Neural cell (in vitro differentiated cells): ENCODE results near the gene OGDH. TPM values are rescaled to one million over a fixed set of nuclear protein-coding genes. Genes with fewer than 3 reads are reported as not detected.

ENCODE experiments used
- H2AFZ ChIP-seq: fragments of 200-600, 300-800 bp; sonication (generic), shearing (Covaris generic); 2 replicates; pipeline ENCODE4 v1.6.0; 2014; ENCODE audit warnings: low read depth, mild to moderate bottlenecking, antibody characterized with exemption, low read length, moderate library complexity
- H3F3A ChIP-seq: fragments of 200-600 bp; shearing (Covaris generic); 2 replicates; pipeline ENCODE4 v1.6.1; 2016; ENCODE audit warnings: mild to moderate bottlenecking, moderate library complexity, mixed read lengths, antibody characterized with exemption, low read length; ENCODE audit not compliant: insufficient read depth, poor library complexity, severe bottlenecking
- H3K27ac ChIP-seq: fragments of 200-600, 300-800 bp; sonication (generic), shearing (Covaris generic); 2 replicates; pipeline ENCODE4 v1.5.1; 2014; ENCODE audit warnings: mild to moderate bottlenecking, low read length, moderate library complexity
- H3K27me3 ChIP-seq: fragments of 300-800, 200-600 bp; sonication (generic), shearing (Covaris generic); 2 replicates; pipeline ENCODE4 v1.6.0; 2014; ENCODE audit warnings: mild to moderate bottlenecking, low read depth, low read length, moderate library complexity; ENCODE audit not compliant: insufficient read depth
- H3K36me3 ChIP-seq: fragments of 300-800, 200-600 bp; sonication (generic), shearing (Covaris generic); 2 replicates; pipeline ENCODE4 v1.5.1; 2014; ENCODE audit warnings: mild to moderate bottlenecking, antibody characterized with exemption, low read length, moderate library complexity; ENCODE audit not compliant: insufficient read depth
- H3K4me2 ChIP-seq: fragments of 300-800, 200-600 bp; sonication (generic), shearing (Covaris generic); 2 replicates; pipeline ENCODE4 v1.6.0; 2014; ENCODE audit warnings: mild to moderate bottlenecking, low read length
- H3K4me3 ChIP-seq: fragments of 300-800, 200-600 bp; sonication (generic), shearing (Covaris generic); 2 replicates; pipeline ENCODE4 v1.5.1; 2014; ENCODE audit warnings: mild to moderate bottlenecking, low read length, moderate library complexity
- H3K79me2 ChIP-seq: fragments of 200-600 bp; shearing (Covaris generic); replicated peaks from 2 replicates; pipeline ENCODE4 v1.6.0; 2014; ENCODE audit warnings: mild to moderate bottlenecking, low read length, moderate library complexity; ENCODE audit not compliant: insufficient read depth
- H3K9ac ChIP-seq: fragments of 300-800, 200-600 bp; sonication (generic), shearing (Covaris generic); 2 replicates; pipeline ENCODE4 v1.6.1; 2016; ENCODE audit warnings: mild to moderate bottlenecking, low read length, mixed read lengths
- H3K9me2 ChIP-seq: fragments of 200-600 bp; shearing (Covaris generic); 2 replicates; pipeline ENCODE4 v1.6.1; 2016; ENCODE audit warnings: mild to moderate bottlenecking, low read length, mixed read lengths; ENCODE audit not compliant: insufficient read depth
- H3K9me3 ChIP-seq: fragments of 200-600, 300-800 bp; sonication (generic), shearing (Covaris generic); 2 replicates; pipeline ENCODE4 v1.6.1; 2016; ENCODE audit warnings: mild to moderate bottlenecking, mixed run types, low read length, moderate library complexity, mixed read lengths
- H4K20me1 ChIP-seq: fragments of 200-600 bp; shearing (Covaris generic); 2 replicates; pipeline ENCODE4 v1.6.1; 2016; ENCODE audit warnings: mild to moderate bottlenecking, mixed run types; ENCODE audit not compliant: insufficient read depth
- CTCF ChIP-seq: fragments of 450-650 bp; IDR thresholded peaks from 2 replicates; pipeline ENCODE4 v1.5.1; 2014; ENCODE audit warnings: antibody characterized with exemption, mild to moderate bottlenecking, moderate library complexity; ENCODE audit not compliant: poor library complexity, severe bottlenecking
- EP300 ChIP-seq: fragments of 450-650 bp; conservative IDR thresholded peaks from 2 replicates; pipeline ENCODE4 v1.6.1; 2014; ENCODE audit warnings: antibody characterized with exemption, mild to moderate bottlenecking, moderate library complexity; ENCODE audit not compliant: poor library complexity, severe bottlenecking
- EZH2 ChIP-seq: fragments of 200-600, 300-800 bp; shearing (Covaris generic), sonication (generic); IDR thresholded peaks from 2 replicates; pipeline ENCODE4 v1.6.1; 2014; ENCODE audit warnings: antibody characterized with exemption, low read length, borderline replicate concordance, mild to moderate bottlenecking; ENCODE audit not compliant: insufficient read depth, poor library complexity, severe bottlenecking
- MXI1 ChIP-seq: fragments of 450-650 bp; conservative IDR thresholded peaks from 2 replicates; pipeline ENCODE4 v1.6.1; 2014; ENCODE audit warnings: antibody characterized with exemption, mild to moderate bottlenecking; ENCODE audit not compliant: poor library complexity, severe bottlenecking
- RAD21 ChIP-seq: fragments of 450-650 bp; conservative IDR thresholded peaks from 2 replicates; pipeline ENCODE4 v1.6.1; 2014; ENCODE audit warnings: antibody characterized with exemption, mild to moderate bottlenecking, moderate library complexity
- REST ChIP-seq: IDR thresholded peaks from 2 replicates; pipeline ENCODE4 v1.6.1; 2012; ENCODE audit warnings: borderline replicate concordance
- SMC3 ChIP-seq: fragments of 450-650 bp; conservative IDR thresholded peaks from 2 replicates; pipeline ENCODE4 v1.6.1; 2014; ENCODE audit warnings: antibody characterized with exemption, mild to moderate bottlenecking, moderate library complexity; ENCODE audit not compliant: poor library complexity
- TAF1 ChIP-seq: IDR thresholded peaks from 2 replicates; pipeline ENCODE4 v1.6.1; 2012; ENCODE audit warnings: low read depth
- polyA plus RNA-seq: library from polyadenylated mRNA; depleted of rRNA; stranded (reverse); fragments of >200 nt; gene quantifications from 2 replicates; pipeline ENCODE4 v1.2.3, GENCODE V29; 2014

The OGDH gene
- polyA plus RNA-seq, 1 donor from 2014 or later, result 16.9 TPM

- TF ChIP-seq MXI1, result no peak
- no peak for TF ChIP-seq CTCF
- TF ChIP-seq TAF1, result no peak
- TF ChIP-seq SMC3, result no peak
- no peak for TF ChIP-seq RAD21
- no peak for TF ChIP-seq REST
- Histone ChIP-seq H3K27me3 (no peaks in the 10 kb centered on the region), H4K20me1 (no peaks in the 10 kb centered on the region), H3K27ac (no peak overlapping the region), H2AFZ (no peak overlapping the region), H3K36me3 (no peaks in the 10 kb centered on the region), H3K9me3 (no peaks in the 10 kb centered on the region), H3K79me2 (peaks cover 54% of the 10 kb centered on the region), H3K9ac (no peak overlapping the region), H3F3A (no peaks in the 10 kb centered on the region), H3K9me2 (no peaks in the 10 kb centered on the region), H3K4me3 (no peak overlapping the region), H3K4me2 (no peak overlapping the region)
These were observed 10.9 kb downstream of the OGDH start for GRCh38 chr7:44617225-44617890.

- Histone ChIP-seq H3K79me2 (peaks cover 54% of the 10 kb centered on the region), H2AFZ (no peak overlapping the region), H3K27me3 (no peaks in the 10 kb centered on the region), H3K36me3 (no peaks in the 10 kb centered on the region), H3K9me3 (no peaks in the 10 kb centered on the region), H3F3A (no peaks in the 10 kb centered on the region), H3K27ac (no peak overlapping the region), H3K9me2 (no peaks in the 10 kb centered on the region), H3K4me3 (no peak overlapping the region), H3K4me2 (no peak overlapping the region), H4K20me1 (no peaks in the 10 kb centered on the region), H3K9ac (no peak overlapping the region)
- no peak for TF ChIP-seq REST
- TF ChIP-seq RAD21, result no peak
- TF ChIP-seq EP300, result no peak
- TF ChIP-seq EZH2, result no peak
- TF ChIP-seq TAF1, result no peak
These were observed 11.6 kb downstream of the OGDH start for GRCh38 chr7:44618045-44618444.
